ENCODE data around the gene KRTAP1-5. TPM values are rescaled to one million over a fixed set of nuclear protein-coding genes. Genes with fewer than 3 reads are reported as not detected.
"Not testable (repeated sequence)": the region's sequence is repeated elsewhere in the genome, so short reads cannot be mapped to it uniquely, and the experiment has no call there.

The KRTAP1-5 gene
- total RNA-seq, 3 donors from 2014 or later = not detected

GRCh38 chr17:41002814-41003213 is 24.2 kb downstream of the KRTAP1-5 start:
- Histone ChIP-seq H3K36me3 (no peaks in the 10 kb centered on the region), H3K27ac (no peak overlapping the region), H3K27me3 (no peaks in the 10 kb centered on the region), H3K4me1 (no peaks in the 10 kb centered on the region), H3K9me3 (no peaks in the 10 kb centered on the region), H3K4me3 (no peak overlapping the region)
- TF ChIP-seq POLR2AphosphoS5 (IDR thresholded peaks at IDR 0.05) (no peak), POLR2A (IDR thresholded peaks at IDR 0.05) (no peak), CTCF (IDR thresholded peaks at IDR 0.05) (no peak)
- DNase-seq (ENCODE audit: low spot score in 2 of 2) = no peak
- intact Hi-C loops (cut with DNase I; ENCODE audit: low total_unique reads) = no loop called here

GRCh38 chr17:41001795-41002194 is 25.2 kb downstream of the KRTAP1-5 start:
- Histone ChIP-seq H3K36me3 (no peaks in the 10 kb centered on the region), H3K4me3 (no peak overlapping the region), H3K27me3 (no peaks in the 10 kb centered on the region), H3K27ac (no peak overlapping the region), H3K9me3 (no peaks in the 10 kb centered on the region), H3K4me1 (no peaks in the 10 kb centered on the region)
- intact Hi-C loops (cut with DNase I; ENCODE audit: low total_unique reads) = no loop called here
- TF ChIP-seq CTCF (IDR thresholded peaks at IDR 0.05) = no peak
- TF ChIP-seq POLR2A (IDR thresholded peaks at IDR 0.05) = no peak
- TF ChIP-seq POLR2AphosphoS5 (IDR thresholded peaks at IDR 0.05) = no peak
- no peak for DNase-seq (ENCODE audit: low spot score in 2 of 2)

GRCh38 chr17:40999563-40999962 is 27.4 kb downstream of the KRTAP1-5 start, which contains the start of gene KRTAP3-2:
KRTAP3-2 (minus strand) TSS chr17:40999906; CDS start chr17:40999853, 53 bp downstream.
- not testable (repeated sequence) for H3K9me3 ChIP-seq; DNase-seq (ENCODE audit: low spot score in 2 of 2); H3K4me3 ChIP-seq; H3K27me3 ChIP-seq; H3K4me1 ChIP-seq; H3K27ac ChIP-seq; H3K36me3 ChIP-seq
- intact Hi-C loops (cut with DNase I; ENCODE audit: low total_unique reads) = loop anchor here (5.0 kb wide), 1 partner anchor 632 kb away; no protein-coding TSS in a partner anchor

GRCh38 chr17:40997361-40997760 is 29.6 kb downstream of the KRTAP1-5 start:
- intact Hi-C loops (cut with DNase I; ENCODE audit: low total_unique reads) = loop anchor here (5.0 kb wide), 1 partner anchor 630 kb away; no protein-coding TSS in a partner anchor
- Histone ChIP-seq H3K27me3 (no peaks in the 10 kb centered on the region), H3K4me1 (no peaks in the 10 kb centered on the region), H3K4me3 (no peak overlapping the region), H3K27ac (no peak overlapping the region), H3K36me3 (no peaks in the 10 kb centered on the region), H3K9me3 (no peaks in the 10 kb centered on the region)
- no peak for TF ChIP-seq CTCF (IDR thresholded peaks at IDR 0.05)
- DNase-seq (ENCODE audit: low spot score in 2 of 2) = no peak

GRCh38 chr17:40996829-40997228 is 30.2 kb downstream of the KRTAP1-5 start:
- H3K27ac ChIP-seq = no peak overlapping the region
- no peaks in the 10 kb centered on the region for H3K9me3 ChIP-seq
- H3K4me3 ChIP-seq = no peak overlapping the region
- no peaks in the 10 kb centered on the region for H3K27me3 ChIP-seq
- intact Hi-C loops (cut with DNase I; ENCODE audit: low total_unique reads) = loop anchor here (5.0 kb wide), 1 partner anchor 630 kb away; no protein-coding TSS in a partner anchor
- H3K4me1 ChIP-seq = no peaks in the 10 kb centered on the region
- TF ChIP-seq POLR2A (IDR thresholded peaks at IDR 0.05) = no peak
- no peak for TF ChIP-seq CTCF (IDR thresholded peaks at IDR 0.05)
- TF ChIP-seq POLR2AphosphoS5 (IDR thresholded peaks at IDR 0.05) = no peak
- no peak for DNase-seq (ENCODE audit: low spot score in 2 of 2)
- no peaks in the 10 kb centered on the region for H3K36me3 ChIP-seq

- intact Hi-C loops (cut with DNase I; ENCODE audit: low total_unique reads) = loop anchor here (5.0 kb wide), 1 partner anchor 628 kb away; no protein-coding TSS in a partner anchor
- TF ChIP-seq POLR2A (IDR thresholded peaks at IDR 0.05) (no peak), CTCF (IDR thresholded peaks at IDR 0.05) (no peak), POLR2AphosphoS5 (IDR thresholded peaks at IDR 0.05) (no peak)
- Histone ChIP-seq H3K4me3 (no peak overlapping the region), H3K36me3 (no peaks in the 10 kb centered on the region), H3K4me1 (no peaks in the 10 kb centered on the region), H3K9me3 (no peaks in the 10 kb centered on the region), H3K27ac (no peak overlapping the region), H3K27me3 (no peaks in the 10 kb centered on the region)
- no peak for DNase-seq (ENCODE audit: low spot score in 2 of 2)
Observed at GRCh38 chr17:40995116-40995515, 31.9 kb downstream of the KRTAP1-5 start.
